LHCN-M2 (cell line): ENCODE measurements around the gene DTNA. TPM values are rescaled to one million over a fixed set of nuclear protein-coding genes. Genes with fewer than 3 reads are reported as not detected.
A peak's percentile ranks its signal among the peaks of the same experiment; 100 is the strongest.
"Not testable (repeated sequence)": the region's sequence is repeated elsewhere in the genome, so short reads cannot be mapped to it uniquely, and the experiment has no call there.

Experiments
- DNase-seq: peaks from one replicate; pipeline ENCODE4 v3.0.0-alpha.2; 2012; ENCODE audit warnings: low read depth
- polyA plus RNA-seq: library from polyadenylated mRNA; unstranded; fragments of >200 nt; gene quantifications from one replicate; pipeline ENCODE4 v1.2.1, GENCODE V29; 2012; ENCODE audit warnings: missing spikeins
- total RNA-seq: library from RNA; depleted of rRNA; stranded (reverse); fragments of >200 nt; gene quantifications from 2 replicates; pipeline ENCODE4 v1.2.3, GENCODE V29; 2014; rRNA removed

DTNA gene
- total RNA-seq = 6.9 and 7.1 TPM in 2 replicates
- polyA plus RNA-seq = 3.4 TPM

DNA sequence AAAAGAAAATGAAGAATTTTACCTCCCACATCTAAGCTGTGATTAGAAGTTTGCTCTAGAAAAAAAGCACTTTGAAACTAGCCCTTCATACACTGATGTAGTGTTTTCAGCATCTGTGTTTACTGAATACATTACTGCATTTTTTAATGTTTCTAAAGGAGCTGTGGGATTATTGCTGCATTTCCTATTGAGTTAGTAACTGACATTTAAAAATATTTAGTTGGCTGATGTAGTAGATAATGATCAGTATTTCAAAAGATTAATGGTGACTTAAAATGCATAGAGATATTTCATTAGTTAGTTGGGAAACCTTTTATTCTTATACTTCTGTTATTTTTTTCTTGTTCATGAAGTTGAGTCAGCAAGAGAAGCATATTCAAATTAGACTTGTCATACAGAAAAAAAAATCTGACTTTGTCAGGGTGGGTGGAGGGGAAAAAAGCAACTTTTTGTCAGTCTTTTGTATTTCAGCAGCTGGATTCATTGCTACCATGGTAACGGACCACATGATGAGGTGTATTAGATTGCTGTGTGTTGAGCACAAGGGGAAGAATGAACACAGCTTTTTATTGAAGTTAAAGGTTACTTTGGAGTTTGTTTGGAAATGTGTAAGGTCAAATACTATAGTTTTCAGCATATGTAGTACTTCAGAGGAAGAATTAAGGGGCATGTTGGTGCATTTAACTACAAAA, at the start of gene DTNA:
TSS of gene DTNA (plus strand) at position 549 of the 692 bp plus-strand sequence. CDS start 45,679 bp downstream, outside the sequence.
- peak; percentile 93 for DNase-seq

GRCh38 chr18:34660572-34660971, 49.5 kb upstream of the DTNA start:
- no peak for DNase-seq

GRCh38 chr18:34661464-34662087, 48.5 kb upstream of the DTNA start:
- DNase-seq = peak; percentile 64

- no peak for DNase-seq
Observed at GRCh38 chr18:34676816-34677574, 33.1 kb upstream of the DTNA start.

DNA sequence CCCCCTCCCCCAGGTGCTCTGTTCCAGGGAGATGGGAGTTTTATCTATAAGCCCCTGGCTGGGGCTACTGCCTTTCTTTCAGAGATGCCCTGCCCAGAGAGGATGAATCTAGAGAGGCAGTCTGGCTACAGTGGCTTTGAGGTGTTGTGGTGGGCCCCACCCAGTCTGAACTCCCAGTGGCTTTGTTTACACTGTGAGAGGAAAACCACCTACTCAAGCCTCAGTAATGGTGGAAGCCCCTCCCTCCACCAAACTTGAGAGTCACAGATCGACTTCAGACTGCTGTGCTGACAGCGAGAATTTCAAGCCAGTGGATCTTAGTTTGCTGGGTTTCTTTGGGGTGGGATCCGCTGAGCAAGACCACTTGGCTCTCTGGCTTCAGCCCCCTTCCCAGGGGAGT, 20.3 kb upstream of the DTNA start:
- DNase-seq = not testable (repeated sequence)

DNA sequence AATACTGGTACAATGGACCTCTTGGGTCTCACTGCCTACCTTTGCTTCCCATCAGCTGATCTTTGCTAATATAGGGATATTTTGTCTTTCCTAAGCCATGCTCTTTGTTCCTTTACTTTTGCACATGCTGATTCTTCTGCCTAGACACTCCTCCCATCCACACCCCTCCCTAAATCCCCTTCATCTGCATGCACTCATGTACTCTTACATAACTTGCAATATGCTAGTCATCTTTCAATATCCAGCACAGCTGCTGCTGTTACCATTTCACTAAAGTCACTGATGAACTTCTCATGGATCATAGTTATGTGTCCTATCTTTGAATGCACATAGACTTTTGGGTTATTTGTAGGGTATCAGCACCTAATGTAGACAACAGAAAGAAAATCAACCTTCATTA, 18.5 kb upstream of the DTNA start:
- peak; percentile 3 for DNase-seq

GRCh38 chr18:34694591-34695165, 15.4 kb upstream of the DTNA start:
- no peak for DNase-seq

- no peak for DNase-seq
Observed at GRCh38 chr18:34695310-34695709, 14.8 kb upstream of the DTNA start.

DNA sequence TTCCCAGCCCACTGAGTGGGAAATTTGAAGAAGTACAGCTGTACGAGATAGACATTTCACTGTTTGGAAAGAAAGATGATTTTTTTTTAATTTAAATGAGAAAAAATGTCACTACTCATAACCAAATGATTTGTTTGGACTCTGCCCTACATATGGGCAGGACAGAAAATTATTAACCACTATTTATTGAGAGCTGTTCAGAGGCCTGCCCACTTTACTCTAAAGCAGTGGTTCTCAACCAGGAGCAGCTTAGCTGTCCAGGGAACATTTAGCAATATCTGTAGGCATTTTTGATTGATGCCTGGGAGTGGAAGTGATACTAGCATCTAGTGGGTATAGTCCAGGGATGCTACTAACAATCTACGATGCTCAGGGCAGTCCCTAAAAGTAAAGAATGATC, 13.4 kb upstream of the DTNA start:
- no peak for DNase-seq

- DNase-seq = peak; percentile 18
Observed at GRCh38 chr18:34697233-34697632, 12.9 kb upstream of the DTNA start.

DNA sequence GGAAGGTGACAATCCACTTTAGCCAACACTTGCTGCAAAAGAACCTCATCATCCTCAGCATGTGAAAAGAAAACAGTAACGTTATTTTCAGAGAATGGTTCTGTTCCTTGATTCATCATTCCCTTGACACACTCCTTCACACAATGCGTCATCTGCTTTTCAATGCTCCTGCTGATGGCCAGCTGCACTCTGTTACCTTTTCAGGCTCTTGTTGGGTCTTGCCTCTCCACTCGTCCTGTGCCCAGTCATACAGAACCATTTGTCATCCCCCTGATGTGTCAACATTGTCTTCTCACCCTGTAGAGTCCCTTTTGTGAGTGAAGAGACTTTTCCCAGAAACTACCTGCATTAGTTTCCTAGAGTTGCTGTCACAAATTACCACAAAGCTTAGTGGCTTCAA, 12.2 kb upstream of the DTNA start:
- no peak for DNase-seq

GRCh38 chr18:34701911-34702310, 8.2 kb upstream of the DTNA start:
- DNase-seq = no peak

DNA sequence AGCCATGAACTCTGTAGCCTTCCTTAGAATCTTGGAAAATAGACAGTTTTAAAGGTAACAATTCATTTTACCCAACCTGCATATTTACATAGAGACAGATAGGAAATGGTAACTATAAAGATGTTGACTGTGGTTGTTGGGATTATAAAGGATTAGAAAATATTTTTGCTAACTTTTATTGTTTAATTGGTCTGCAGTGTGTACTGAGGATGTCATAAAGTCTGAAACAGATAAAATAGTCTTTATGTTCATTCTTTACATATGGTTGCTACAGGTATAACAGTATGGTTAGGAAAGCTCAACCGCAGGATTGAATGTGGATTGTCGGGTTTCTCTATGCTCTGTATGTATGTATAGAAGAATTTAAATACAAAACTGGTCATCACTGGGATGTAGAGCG, 7.3 kb upstream of the DTNA start:
- DNase-seq = no peak

GRCh38 chr18:34704074-34704473, 6.0 kb upstream of the DTNA start:
- DNase-seq = peak; percentile 6

GRCh38 chr18:34704823-34705222, 5.3 kb upstream of the DTNA start:
- no peak for DNase-seq

GRCh38 chr18:34707670-34708069, 2.4 kb upstream of the DTNA start:
- DNase-seq = peak; percentile 95

DNA sequence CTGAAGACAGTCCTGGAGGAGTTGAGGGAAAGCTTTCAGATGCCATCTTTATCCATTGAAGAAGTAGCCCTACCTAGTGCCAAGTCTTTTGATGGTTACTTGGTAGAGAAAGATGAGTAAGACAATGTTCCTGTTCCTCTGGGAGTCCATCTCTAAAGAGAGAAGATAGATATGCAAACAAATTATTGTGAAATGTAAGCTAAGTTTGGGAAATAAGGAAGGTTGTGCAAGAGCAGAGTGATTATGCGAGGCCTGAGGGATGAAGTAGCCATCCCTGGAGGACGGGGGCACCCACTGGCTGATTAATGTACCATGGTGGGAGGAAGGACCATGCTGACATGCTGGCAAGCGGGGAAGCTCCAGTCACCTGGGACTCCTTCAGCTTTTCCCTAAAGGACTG, 994 bp upstream of the DTNA start:
- DNase-seq = peak; percentile 76

- no peak for DNase-seq
Observed at GRCh38 chr18:34710458-34710914, 388 bp downstream of the DTNA start.

GRCh38 chr18:34710934-34711333, 836 bp downstream of the DTNA start:
- peak; percentile 17 for DNase-seq

DNA sequence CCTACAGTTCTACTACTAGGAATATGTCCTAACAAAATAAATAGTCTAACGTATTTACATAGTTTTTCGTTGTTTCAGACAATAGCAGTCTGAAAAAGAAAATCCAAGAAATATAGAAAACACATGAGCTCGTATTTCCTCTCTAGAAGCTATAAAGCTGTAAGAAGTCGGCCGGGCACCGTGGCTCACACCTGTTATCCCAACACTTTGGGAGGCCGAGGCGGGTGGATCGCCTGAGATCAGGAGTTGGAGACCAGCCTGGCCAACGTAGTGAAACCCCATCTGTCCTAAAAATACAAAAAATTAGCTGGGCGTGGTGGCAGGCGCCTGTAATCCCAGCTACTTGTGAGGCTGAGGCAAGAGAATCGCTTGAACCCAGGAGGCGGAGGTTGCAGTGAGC, 6.0 kb downstream of the DTNA start:
- not testable (repeated sequence) for DNase-seq

GRCh38 chr18:34718610-34719009, 8.5 kb downstream of the DTNA start:
- DNase-seq = no peak

DNA sequence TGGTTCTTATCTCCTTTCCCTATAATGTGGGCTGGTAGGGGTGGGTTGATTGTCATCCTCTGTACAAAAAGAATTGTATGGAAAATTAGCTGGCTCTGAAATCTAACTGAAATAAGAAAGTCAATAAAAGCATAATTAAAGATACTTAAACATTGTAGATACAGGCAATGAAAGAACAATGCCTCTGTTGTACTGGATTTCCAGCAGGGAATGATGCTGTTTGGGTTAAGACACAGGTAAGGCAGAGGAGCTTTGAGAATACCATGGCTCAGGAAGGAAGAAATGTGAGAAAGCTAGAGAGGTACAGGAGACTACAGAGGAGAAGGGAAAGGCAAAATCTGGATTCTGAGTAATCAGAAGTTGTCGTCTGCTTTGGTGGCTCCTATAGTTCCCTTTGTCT, 10.1 kb downstream of the DTNA start:
- no peak for DNase-seq
